ENCODE measurements around the gene NECTIN4.
A peak's percentile ranks its signal among the peaks of the same experiment; 100 is the strongest.
"Not testable (repeated sequence)": the region's sequence is repeated elsewhere in the genome, so short reads cannot be mapped to it uniquely, and the experiment has no call there.

The NECTIN4 gene

GRCh38 chr1:161080441-161081405 is 8.6 kb downstream of the NECTIN4 start:
- no peak for DNase-seq

DNA sequence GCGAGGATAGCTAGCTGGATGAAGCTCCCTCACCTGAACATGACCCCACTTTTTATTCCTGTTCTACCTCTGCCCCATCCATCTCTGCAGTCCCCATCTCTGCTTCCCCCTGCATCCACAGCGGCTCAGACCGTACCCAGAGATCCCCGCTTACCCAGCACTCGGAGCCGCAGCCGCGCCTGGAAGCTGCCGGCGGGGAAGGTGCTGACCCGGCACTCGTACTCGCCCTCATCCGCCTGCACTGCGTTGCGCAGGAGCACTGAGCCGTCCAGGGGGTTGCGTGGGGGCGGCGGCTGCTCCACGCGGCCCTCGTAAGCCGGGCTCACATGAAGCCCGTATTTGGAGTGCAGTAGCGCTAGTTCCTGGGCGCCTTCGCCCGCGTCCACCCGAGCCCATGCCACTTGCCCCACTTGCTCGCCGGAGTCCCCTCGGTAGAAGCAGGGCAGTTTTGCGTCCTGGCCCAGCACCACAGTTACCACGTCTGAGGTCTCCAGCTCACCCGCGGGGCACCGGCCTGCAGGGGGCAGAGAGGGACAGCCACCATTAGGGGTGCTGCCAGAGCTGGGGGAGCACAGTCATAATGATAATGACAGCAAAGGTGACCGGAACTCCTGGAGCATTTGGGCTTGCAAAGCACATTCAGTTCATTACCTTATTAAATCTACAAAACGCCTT is 9.8 kb downstream of the NECTIN4 start:
- DNase-seq, result no peak

DNA sequence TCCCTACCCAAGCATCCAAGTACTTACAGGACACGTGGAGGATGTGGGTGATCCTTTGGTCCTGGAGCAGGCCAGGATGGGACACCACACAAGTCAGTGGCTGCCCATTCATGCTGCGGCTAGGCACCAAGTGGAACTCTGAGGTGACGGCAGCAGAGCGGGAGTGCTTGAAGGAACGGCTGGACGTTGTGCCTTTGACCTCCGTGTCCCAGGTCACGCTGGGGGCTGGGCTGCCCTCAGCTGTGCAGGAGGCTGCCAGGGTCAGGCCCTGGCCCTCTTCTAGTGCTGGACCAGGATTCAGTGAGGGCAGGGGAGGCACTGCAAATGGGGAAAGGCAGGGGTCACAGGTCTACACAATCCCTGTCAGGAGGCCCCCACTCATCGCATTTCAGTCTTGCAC is 11.9 kb downstream of the NECTIN4 start:
- DNase-seq, result no peak

- DNase-seq, result no peak
These were observed 12.9 kb downstream of the NECTIN4 start for GRCh38 chr1:161076410-161076809.

- DNase-seq, result no peak
These were observed 14.5 kb downstream of the NECTIN4 start for GRCh38 chr1:161074676-161075368.

DNA sequence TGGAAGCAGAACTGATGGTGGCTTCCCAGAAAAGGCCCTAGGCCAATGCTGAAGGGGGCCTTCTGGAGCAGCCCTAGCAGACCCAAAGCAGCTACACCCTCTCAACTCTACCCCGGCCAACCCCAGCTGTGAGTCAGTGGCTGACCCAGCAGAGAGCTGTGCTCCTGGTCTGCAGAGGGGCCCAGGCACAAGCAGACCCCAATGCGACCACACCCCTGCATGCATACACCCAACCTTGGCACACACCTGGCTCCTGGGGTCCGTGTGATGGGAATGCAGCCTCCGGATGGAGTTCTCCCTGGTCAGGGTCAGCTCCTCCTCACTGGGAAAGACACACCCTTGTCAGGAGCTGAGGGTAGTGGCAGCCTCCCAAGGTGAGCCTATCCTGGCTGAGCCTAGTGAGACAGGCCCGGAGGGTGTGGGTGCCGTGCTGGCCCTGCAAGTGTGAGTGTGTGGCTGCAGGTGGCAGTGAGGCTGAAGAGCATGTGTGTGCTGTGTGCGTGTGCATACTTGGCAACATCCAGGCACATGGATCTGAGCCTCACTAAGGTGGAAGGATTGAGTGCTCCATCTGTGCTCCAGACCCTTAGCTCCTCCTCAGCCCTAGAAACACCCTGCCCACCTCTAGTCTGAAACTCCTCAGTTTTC is 15.8 kb downstream of the NECTIN4 start:
- no peak for DNase-seq

- no peak for DNase-seq
These were observed 16.5 kb downstream of the NECTIN4 start for GRCh38 chr1:161072751-161073449.

DNA sequence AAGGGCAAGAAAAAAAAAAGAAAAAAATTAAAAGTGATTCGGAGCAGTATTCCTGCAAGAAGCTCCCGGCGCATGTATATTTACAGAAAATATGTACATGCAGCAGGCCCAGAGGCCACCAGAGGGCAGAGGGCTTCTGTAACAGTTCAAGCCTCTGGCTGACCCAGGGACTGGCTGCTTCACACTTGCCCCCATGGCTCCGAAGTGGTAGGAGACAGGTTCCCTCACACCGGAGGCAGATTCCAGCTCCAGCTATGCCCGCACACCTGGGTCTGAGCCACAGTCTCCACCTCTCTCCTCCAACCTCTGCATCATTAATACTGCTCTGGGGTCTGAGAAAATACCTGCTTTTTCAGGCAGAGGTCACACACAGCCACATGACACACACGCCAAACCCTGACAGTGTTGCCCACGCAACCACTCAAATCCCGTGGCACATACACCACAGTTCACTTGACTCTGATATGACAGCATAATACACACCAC is 17.4 kb downstream of the NECTIN4 start:
- peak; percentile 26 for DNase-seq

- no peak for DNase-seq
These were observed 18.6 kb downstream of the NECTIN4 start for GRCh38 chr1:161070761-161071160.

DNA sequence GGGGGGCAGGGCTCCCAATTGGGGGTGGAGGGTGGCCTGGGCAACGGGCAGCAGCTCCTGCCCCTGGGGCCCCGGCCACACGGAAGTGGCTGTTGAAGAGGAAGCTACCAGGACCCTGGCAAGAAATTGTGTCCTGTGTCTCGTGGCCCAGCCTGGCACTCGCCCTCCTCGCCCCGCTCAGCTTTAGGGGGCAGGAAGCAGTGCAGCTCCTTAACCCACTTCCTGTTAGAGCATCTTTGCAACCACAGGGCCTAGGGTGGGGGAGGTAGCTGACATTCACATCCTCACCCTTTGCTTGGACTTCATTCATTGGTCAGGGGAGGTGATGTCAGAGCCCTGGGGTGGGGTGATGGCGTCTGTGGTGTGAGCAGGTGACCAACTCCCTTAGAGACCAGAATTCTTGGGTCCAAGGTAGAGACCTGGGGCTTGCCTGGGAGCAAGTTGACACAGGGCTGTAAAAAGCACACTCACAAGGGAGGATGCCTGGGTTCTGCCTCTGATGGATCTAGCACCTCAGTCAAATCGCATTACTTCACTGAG is 19.6 kb downstream of the NECTIN4 start, which contains the start of gene ARHGAP30:
Gene ARHGAP30, minus strand, starts transcription at position 161 of the 540 bp plus-strand sequence. CDS start 267 bp downstream, outside the sequence.
- DNase-seq, result peak; percentile 70

- DNase-seq, result no peak
These were observed 20.1 kb downstream of the NECTIN4 start for GRCh38 chr1:161069241-161069640.

DNA sequence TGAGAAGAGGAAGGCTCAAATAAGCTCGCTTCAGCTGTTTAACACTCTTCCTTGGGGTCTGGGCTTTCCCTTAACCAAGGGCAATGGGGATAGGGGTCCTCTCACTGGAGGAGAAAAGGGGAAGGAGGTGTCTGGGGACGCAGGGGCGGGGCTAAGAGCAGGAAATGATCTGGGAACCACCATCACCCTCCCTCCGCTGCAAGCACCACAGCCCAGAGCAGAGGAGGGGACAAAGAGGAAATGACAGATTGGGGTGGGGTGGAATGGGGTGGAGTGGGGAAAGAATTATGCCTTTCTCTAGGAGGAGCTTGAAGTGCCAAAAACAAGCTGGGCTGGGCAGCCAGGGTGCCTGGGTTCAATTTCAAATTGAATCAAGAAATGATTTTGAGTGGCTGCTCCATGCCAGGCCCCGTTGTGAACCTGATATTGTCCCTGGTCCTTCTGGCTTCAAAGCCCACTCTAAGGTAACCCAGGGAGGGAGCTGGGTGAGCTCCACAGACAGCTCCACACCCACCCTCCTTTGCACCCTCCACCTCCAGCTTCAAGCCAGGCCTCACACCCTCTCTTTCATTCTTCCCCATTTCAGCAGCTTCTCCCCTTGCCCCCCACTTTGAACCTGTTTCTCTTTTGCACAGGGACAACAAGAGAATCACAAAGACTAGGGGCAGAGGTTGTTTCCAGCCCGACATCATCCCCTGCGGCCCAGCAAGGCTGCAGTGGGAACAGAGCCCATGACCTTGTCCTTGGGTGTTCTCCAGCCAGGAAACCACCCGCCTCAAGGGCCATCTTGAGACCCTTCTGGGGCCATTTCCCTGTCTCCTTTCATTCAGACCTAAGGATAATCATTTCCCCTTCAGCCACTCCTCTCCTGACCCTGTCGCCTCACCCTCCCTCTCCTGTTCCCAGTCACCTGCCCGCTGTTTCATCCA is 20.8 kb downstream of the NECTIN4 start:
- peak; percentile 67 for DNase-seq

GRCh38 chr1:161066694-161067093 is 22.7 kb downstream of the NECTIN4 start:
- no peak for DNase-seq

- DNase-seq, result not testable (repeated sequence)
These were observed 23.7 kb downstream of the NECTIN4 start for GRCh38 chr1:161065681-161066080.

DNA sequence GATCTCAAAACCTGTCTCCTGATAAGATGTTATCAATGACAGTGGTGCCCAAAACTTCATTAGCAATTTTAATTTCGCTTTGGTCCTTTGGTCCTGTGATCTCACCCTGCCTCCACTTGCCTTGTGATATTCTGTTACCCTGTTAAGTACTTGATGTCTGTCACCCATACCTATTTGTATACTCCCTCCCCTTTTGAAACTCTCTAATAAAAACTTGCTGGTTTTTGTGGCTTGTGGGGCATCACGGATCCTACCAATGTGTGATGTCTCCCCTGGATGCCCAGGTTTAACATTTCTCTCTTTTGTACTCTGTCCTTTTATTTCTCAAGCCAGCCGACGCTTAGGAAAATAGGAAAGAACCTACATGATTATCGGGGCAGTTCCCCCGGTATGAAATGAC is 25.4 kb downstream of the NECTIN4 start:
- not testable (repeated sequence) for DNase-seq

DNA sequence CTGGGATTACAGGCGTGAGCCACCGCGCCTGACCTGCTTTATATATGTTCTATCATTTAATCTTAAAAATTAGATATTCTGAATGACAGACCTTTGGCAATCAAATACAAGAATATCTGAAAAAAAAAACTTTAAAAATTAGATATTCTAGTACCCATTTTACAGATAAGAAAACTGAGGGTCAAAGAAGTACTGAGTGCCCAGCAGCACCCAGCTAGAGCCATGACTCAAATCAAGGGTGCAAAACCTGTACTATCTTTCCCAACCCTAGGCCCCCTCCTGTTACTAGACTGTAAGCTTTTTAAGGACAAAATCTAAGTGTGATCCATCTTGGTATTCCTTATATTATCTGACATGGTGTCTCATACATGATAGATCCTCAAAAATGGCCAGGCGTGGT is 27.9 kb downstream of the NECTIN4 start:
- no peak for DNase-seq

DNA sequence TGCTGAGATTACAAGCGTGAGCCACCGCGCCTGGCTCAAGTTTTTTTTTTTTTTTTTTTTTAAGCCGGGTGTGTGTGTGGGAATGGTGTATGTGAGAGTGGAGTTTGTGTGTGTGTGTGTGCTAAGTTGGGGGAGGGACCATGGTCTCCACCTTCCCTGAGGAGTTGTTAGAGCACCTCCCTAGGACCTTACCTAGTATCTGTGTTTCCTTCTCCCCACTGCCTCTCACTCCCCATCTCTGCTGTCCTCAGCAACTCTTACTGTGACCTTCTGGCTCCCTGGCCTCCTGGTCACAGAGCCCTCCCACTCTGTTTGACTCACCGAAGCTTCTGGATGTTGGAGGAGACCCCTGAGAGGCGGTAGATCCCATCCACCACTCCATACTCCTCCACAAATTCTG is 30.1 kb downstream of the NECTIN4 start:
- no peak for DNase-seq

GRCh38 chr1:161054805-161055204 is 34.6 kb downstream of the NECTIN4 start:
- no peak for DNase-seq

GRCh38 chr1:161054232-161054631 is 35.1 kb downstream of the NECTIN4 start:
- DNase-seq, result no peak

DNA sequence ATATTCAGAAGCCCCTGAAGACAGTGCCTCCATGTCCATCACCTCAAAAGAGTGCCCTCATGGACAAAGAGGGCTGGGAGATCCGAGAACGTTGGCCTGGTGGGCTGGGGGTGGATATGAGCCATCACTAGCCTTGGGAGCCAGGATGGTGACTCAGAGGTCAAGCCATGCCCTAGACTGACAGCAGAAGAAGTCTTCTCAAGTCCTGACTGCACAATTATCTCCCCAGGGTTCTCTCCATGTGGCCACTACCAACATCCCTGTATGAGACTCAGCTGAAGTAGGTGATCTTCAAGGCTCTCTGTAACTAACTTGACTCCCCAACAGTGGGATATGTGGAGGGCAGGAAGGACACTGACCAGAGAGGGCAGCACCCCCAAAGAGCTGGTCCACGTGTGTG is 36.5 kb downstream of the NECTIN4 start:
- DNase-seq, result no peak

- DNase-seq, result no peak
These were observed 38.1 kb downstream of the NECTIN4 start for GRCh38 chr1:161051219-161051618.
